GM19193 (cell line): ENCODE data around the gene FNDC3A.

Source experiments
- POLR2A ChIP-seq: IDR thresholded peaks from 4 replicates; pipeline ENCODE4 v1.6.1; 2011; ENCODE audit not compliant: insufficient read depth, insufficient read length; ENCODE audit errors: extremely low read depth

FNDC3A gene

DNA sequence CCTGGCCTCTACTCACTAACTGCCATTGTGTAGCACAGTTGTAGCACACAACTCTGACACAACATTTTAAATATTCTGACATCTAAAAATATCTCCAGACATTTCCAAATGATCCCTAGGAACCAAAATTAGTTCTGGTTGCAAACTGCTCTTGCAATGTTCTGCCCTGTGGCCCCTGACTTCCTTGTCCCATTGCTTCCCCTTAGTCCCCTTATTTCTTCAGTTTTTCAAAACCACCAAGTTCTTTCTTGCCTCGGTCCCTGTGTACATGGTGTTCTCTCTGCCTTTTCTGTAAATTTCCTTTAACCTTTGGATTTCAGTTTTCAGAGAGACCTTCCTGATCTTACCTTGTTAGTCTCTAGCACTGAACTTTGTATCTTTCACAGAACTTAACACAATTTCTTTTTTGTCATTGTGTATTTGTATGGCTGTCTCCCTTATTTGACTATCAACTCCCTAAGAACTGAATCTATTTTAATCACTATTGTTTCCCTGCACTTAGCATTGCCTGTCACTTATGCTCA lies 156.8 kb downstream of the FNDC3A start:
- TF ChIP-seq POLR2A = no peak

DNA sequence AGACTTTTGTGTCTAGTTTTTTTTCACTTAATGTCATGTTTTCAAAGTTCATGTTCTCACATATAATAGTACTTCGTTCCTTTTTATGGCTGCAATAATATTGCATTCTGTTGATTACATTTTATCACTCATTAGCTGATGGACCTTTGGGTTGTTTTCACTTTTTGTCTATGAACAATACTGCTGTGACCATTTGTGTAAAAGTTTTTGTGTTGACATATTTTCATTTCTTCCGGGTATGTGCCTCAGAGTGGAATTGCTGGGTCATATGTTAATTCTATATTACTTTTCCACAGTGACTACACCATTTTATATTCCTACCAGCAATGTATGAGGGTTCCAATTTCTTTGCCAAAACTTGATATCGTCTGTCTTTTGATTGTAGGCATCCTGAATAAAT lies 158.6 kb downstream of the FNDC3A start:
- TF ChIP-seq POLR2A = no peak

GRCh38 chr13:49140910-49141611 lies 165.3 kb downstream of the FNDC3A start:
- no peak for TF ChIP-seq POLR2A

DNA sequence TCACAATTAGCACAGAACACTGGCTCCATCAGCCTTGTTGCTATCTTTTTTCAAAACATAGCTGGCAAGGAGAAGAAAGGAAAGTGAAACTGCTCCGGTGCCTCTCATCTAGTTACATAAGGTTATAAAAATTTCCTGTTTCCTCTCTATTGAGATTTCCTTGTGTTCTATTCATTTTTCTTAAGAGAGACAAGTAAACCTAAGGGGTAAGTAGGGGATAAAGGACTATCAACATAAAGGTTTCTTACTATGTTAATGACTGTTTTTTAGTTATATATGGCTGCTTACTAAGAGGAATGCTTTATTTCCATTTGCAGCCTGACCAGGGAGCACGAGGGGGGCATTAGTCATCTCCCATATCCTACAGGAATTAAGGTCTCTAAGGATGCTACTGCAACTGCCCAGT lies 171.2 kb downstream of the FNDC3A start:
- TF ChIP-seq POLR2A = no peak

- TF ChIP-seq POLR2A = no peak
Observed at GRCh38 chr13:49148405-49148804, 172.7 kb downstream of the FNDC3A start.

DNA sequence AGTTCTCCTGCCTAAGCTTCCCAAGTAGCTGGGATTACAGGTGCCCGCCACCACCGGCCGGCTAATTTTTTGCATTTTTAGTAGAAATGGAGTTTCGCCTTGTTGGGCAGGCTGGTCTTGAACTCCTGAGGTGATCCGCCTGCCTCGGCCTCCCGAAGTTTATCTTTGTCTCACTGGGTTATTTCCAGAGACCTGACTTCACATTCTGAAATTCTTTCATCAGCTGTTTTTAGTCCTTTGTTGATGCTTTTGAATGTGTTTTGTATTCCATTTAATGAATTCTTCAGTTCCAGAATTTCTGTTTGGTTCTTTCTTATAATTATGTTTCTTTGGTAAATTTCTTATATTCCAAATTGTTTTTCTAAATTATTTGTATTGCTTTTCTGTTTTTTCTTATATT lies 189.0 kb downstream of the FNDC3A start:
- no peak for TF ChIP-seq POLR2A

- TF ChIP-seq POLR2A = no peak
Observed at GRCh38 chr13:49165798-49166752, 190.4 kb downstream of the FNDC3A start.

- TF ChIP-seq POLR2A = no peak
Observed at GRCh38 chr13:49171359-49171758, 195.6 kb downstream of the FNDC3A start.

DNA sequence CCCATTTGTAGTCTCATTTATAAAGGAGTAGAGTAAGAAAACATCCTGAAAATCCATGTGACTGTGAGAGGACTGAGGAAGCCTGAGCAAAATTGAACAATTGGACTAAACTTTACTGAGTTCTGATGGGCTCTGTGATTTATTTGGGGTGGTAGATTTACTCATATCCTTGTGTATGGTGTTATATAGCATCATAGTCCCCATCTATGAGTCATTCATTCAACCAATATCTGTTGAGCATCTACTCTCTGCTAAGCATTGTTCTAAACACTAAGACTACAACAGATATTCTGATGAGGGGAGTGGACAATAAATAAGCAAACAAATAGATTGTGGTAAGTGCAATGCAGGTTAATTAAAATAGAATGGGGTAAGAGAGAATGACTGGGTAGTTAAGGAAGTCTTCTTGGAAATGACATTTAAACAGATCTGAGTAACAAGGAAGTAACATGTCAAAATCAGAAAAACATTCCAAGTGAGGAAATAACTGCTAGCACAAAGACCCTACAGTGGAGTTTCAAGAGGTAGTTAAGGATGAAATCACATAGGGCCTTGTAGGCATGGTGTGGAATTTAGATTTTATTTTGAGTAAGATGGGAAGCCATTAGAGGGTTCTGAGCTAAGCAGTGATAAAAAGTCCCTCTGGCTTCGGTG lies 208.1 kb downstream of the FNDC3A start:
- TF ChIP-seq POLR2A = no peak

DNA sequence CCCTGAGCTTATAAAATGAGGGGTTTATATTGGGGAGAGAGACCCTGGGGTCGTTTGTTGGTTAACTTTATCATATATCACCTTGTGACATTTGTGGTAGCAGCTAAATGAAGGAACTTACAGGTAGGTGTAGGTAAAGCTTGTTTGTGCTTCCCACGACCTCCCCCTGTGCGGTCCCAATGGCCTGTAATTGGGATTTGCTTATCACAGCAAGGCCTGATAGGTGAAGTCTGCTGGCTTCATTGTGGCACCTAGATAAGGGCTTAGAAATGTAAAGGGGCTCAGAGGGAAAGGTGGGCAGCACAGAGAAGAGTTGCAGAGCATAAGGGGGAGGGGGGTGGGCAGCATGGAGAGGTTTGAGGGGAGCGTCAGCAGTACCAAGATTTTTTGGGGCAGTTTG lies 208.9 kb downstream of the FNDC3A start:
- no peak for TF ChIP-seq POLR2A

- TF ChIP-seq POLR2A = no peak
Observed at GRCh38 chr13:49185264-49185663, 209.6 kb downstream of the FNDC3A start.

DNA sequence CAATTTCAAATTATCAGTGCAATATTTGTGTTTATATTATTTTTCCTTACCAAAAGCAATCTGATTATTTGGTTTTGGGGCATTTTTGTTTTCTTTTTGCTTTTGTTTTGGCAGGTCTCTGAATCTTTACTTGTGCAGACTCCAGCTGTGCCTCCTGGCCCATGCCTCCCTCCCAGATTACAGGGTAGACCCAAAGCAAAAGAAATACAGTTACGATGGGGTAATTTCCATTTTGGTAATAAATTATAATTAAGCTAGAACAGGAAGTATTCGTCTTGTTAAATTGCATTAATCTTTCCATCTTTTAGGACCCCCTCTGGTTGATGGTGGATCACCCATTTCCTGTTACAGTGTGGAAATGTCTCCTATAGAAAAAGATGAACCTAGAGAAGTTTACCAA lies 215.2 kb downstream of the FNDC3A start:
- no peak for TF ChIP-seq POLR2A

DNA sequence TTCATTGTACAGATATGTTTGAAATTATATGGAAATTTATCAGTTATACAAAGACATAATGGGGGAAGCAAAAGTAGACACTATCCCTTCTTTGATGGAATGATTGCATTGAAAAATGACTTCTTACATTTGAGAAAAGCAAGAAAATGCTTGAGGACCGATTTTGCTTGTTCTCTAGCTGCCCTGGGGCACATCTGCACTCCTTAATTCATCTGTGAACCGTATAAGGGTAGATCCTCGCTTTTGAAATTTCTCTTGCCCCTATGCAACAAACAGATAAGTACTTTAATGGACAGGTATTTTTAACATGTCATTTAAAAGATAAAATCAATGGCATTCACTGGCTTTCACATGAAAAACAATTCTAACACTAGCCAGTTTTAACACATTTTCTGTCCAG lies 230.9 kb downstream of the FNDC3A start:
- no peak for TF ChIP-seq POLR2A

GRCh38 chr13:49208619-49209018 lies 232.9 kb downstream of the FNDC3A start:
- no peak for TF ChIP-seq POLR2A

DNA sequence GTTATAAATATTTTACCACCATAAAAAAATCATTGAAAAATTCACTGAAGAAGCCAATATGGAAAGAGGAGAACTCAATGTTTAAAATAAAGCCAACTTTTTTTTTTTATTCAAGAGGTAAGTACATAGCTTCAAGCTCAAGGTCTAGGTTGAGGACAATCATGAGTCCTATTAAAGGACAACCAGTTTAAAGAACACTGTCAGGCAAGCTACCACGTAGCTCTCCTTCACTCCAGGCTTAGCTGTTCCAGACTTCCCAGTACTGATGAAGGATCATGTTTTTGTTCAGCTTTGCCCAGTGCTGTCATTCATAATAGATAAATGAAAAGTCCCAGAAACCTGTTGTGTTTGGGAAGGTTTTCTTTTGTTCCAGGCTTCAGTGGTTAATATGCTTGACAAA lies 234.4 kb downstream of the FNDC3A start:
- no peak for TF ChIP-seq POLR2A
